ENCODE measurements around the gene PPFIA1.

GRCh38 chr11:70241709-70242108 lies 28.8 kb upstream of the PPFIA1 start:
- no peak for TF ChIP-seq CTCF (IDR thresholded peaks at IDR 0.05; ENCODE audit: insufficient read depth, low read length, poor library complexity, severe bottlenecking)
- TF ChIP-seq EZH2phosphoT487 (conservative IDR thresholded peaks at IDR 0.05; ENCODE audit: low read length): no peak
